GM19193 (cell line): ENCODE data around the gene AMBN.

Experiments used
- POLR2A ChIP-seq: IDR thresholded peaks from 4 replicates; pipeline ENCODE4 v1.6.1; 2011; ENCODE audit not compliant: insufficient read depth, insufficient read length; ENCODE audit errors: extremely low read depth

The AMBN gene

DNA sequence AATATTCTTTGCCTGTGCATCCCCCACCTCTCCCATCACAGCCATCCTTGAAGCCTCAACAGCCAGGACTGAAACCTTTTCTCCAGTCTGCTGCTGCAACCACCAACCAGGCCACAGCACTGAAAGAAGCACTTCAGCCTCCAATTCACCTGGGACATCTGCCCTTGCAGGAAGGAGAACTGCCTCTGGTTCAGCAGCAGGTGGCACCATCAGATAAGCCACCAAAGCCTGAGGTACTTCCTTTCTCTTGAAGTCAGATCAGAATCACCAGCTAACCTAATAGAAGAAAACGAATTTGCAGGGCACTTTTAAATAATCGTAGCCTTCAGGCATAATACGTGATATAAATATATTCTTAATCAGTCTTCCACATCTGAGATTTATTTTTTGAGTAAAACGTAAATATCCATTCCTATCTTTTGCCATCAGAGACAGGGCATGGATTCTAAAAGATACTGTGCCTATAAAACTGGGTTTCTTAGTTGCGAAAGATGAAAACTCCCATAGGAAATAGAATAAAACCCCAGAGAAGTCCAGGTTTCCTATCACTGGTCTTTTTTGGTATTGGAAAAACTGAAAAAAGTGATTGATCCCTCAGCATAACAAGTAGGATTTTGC is 9.5 kb downstream of the AMBN start:
- no peak for TF ChIP-seq POLR2A

GRCh38 chr4:70603856-70604255 is 11.8 kb downstream of the AMBN start:
- no peak for TF ChIP-seq POLR2A

DNA sequence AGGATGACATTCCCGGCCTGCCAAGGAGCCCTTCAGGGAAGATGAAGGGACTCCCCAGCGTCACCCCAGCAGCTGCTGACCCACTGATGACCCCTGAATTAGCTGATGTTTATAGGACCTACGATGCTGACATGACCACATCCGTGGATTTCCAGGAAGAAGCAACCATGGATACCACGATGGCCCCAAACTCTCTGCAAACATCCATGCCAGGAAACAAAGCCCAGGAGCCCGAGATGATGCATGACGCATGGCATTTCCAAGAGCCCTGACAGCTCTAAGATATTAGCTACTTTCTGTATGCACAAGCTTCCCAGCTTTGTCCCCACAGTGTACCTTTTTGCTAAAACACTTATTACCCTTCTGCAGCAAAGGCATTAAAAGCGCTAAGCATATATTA is 14.4 kb downstream of the AMBN start:
- TF ChIP-seq POLR2A, result no peak

DNA sequence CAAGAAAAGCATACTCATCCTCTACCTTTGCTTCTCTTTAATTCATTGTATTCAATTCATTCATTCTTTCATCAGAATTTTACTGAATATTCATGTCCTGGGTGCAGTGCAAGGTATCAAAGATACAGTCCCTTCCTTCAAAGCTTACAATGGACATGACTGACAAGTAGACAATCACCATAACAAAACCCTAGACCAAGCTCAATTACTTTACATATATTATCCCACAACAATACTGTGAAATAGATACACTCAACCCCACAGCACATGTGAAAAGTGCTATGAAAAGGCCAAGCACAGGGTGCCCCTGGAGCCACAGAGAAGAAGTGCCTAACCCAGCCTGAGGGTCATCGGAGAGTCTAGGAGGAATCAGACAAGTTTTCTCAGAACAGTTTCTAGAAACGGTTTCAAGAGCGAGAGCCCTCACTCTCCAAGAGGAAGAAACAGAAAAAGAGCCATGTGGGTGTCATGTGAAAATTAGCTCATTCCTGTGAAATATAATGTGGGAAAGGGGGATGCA is 15.3 kb downstream of the AMBN start:
- no peak for TF ChIP-seq POLR2A

DNA sequence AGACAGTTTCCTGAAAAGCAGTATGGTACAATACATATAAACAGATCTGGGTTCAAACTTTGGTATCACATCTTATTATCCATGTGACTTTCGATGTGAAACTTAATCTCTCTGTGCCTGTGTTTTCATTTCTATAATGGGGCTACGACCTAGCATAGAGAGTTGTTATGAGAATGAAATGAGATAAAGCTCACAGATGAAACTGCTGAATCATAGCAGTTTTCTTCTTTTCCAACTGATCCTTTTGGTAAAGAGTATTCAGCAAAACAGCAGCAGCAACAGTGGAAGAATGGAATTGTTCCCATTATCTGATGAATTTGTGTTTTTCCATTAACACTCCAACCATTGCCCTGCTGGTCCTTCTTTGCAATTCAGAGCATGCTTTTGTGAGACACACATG is 16.3 kb downstream of the AMBN start:
- no peak for TF ChIP-seq POLR2A

DNA sequence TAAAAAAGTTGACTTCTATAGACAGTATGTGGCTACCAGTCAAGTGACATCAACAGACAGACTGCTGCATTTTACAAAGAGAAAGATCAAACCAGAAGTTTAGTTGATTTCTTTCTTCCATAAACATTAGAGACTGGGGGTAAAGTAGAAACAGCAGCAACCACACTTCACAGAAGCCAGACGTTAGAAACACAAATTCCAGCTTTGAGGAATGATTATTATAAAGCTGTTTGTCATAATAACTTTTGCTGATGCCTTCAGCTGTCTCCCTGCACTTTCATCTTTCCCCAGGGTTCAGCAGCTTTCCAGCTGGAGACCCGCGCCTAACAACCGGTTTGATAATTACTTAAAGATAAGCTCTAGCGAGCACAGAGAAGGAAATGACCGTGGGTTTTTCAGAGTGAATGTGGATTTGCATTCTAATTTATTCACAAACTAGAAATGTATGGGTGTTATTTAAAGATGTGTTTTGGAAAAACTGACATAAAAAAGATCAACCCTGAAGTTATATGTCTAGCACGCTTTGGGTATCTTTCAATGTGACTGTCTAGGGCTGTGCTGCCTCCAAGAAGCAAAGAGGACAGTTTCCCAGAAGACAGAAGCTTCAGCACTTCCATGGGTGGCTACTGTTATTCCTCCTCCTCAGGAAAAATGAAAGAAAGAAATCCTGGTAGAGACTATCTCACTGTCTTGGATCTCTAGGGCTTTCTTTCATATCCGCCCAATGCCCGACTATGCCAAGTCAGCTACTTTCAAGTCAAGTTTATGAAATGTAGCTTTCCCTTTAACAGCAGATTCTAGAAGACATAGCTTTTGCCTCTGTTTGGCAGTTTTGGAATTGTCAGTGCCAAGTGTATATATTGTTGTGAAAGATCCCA is 21.5 kb downstream of the AMBN start:
- no peak for TF ChIP-seq POLR2A

DNA sequence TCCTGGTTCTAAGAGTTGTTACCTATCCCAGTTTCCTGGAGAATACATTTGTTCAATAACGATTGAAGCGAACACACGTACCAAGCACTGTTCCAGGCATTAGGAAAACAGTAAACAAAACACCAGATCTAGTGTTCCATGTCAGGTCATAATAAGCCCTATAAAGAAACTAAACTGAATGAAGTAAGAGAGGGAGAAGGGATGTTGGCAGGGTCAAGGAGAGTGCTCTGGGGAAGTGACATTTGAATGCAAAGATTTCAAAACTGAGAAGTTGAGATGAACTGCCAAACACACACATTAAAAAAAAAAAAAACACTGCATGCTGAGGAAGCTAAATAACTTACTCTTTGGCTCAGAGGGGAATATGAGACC is 22.1 kb downstream of the AMBN start:
- TF ChIP-seq POLR2A, result no peak

DNA sequence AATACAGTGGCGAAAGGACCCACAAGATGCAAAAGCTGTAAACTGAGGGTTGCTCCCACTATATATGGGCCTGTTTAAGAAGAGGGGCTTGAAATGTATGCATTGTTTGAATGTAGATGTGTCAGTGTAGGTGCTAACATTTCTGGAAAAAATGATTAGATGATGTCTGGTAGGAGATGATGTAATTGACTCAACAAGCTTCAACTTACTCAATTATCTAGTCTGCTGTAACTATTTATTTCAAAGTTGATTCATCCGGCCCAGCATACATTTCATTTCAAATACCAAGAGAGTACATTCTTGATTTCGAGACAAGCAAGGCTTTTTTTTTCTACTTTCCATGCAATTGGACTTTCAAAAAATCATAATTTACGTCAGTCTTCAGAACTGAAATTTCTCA is 27.2 kb downstream of the AMBN start:
- TF ChIP-seq POLR2A, result no peak

DNA sequence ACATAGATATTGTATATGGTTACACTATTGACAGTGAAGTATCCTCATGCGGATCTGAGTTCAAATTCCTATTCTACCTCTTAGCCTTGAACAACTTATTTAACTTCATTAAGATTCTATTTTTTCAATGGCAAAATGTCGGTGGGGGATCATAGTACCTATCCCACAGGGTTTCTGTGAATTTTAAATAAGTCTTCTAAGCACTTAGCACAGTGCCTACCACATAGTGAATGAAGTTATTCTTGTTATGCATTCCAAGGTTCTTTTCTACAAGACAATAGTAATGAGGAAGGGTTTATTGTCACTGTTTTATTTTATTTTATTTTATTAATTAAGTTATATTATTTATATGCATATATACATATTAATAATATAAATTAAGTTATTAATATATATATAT is 27.7 kb downstream of the AMBN start:
- TF ChIP-seq POLR2A, result no peak

DNA sequence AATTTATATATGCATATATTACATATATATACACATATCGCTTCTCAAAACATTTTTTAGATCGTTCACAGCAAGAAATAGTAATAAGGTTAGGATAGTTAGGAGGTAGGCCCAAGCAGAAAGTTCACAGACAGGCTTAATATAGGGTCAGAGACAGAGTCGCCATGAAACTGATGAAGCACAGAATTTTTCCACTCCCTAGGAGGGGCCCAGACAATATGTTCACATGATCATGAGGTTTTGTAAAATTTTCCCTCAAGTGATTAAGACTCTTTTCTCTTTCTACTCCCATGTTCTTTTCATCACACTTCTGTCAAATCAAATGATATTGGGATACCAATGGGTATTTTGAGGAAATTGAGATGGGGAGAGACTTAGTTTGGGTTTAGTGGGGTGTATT is 31.3 kb downstream of the AMBN start:
- TF ChIP-seq POLR2A, result no peak

- no peak for TF ChIP-seq POLR2A
Observed at GRCh38 chr4:70624226-70624793, 32.3 kb downstream of the AMBN start.

GRCh38 chr4:70627620-70628019 is 35.6 kb downstream of the AMBN start:
- no peak for TF ChIP-seq POLR2A

- no peak for TF ChIP-seq POLR2A
Observed at GRCh38 chr4:70628444-70628843, 36.4 kb downstream of the AMBN start, which contains the start of gene ENAM. Gene ENAM (plus strand): TSS chr4:70628744. CDS start chr4:70629501, 757 bp downstream.

DNA sequence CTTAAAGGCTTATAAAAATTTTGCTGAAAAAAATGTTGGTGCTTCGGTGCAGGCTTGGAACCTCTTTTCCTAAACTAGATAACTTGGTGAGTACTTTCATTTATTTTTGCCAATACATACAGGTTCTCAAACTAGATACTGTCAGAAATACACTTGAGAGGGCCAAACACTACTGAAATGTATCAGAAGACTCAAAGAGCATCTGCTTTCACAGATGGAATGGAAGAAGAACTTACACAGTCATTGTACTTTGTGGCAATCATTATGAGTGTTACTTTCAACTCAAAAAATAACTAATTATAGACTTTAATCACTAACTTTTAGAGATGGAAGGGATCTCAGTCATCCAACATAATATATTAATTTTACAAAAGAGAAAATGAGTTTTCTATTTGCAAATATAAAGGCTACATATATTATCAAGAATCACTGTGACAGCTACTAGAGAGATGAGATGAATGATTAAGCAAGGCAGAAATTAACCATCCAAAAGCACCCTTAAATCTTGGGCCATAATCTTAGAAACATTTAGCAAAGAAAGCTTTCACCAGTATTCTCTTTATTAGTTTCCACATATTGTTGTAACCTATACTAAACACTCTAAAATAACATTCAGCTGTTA is 37.5 kb downstream of the AMBN start:
- TF ChIP-seq POLR2A, result no peak

- no peak for TF ChIP-seq POLR2A
Observed at GRCh38 chr4:70630162-70630561, 38.1 kb downstream of the AMBN start.
